ENCODE measurements around the gene SYNE2.

DNA sequence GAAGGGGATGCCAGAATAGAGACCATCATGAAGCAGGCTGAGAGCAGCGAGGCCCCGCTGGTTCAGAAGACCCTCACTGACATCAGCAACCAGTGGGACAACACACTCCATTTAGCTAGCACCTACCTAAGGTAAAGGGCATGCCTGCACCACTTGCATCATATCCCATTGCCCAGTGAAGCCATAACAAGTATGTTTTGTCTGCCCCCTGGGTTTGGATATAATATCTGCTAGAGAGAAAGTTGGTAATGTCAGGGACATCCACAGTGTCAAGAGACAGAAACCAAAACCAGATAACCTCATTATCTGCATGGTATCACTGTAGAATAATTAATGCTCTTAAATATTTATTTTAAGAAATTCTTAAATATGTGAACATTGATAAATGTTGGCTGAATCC lies 173.8 kb downstream of the SYNE2 start:
- TF ChIP-seq, protein P1, sequence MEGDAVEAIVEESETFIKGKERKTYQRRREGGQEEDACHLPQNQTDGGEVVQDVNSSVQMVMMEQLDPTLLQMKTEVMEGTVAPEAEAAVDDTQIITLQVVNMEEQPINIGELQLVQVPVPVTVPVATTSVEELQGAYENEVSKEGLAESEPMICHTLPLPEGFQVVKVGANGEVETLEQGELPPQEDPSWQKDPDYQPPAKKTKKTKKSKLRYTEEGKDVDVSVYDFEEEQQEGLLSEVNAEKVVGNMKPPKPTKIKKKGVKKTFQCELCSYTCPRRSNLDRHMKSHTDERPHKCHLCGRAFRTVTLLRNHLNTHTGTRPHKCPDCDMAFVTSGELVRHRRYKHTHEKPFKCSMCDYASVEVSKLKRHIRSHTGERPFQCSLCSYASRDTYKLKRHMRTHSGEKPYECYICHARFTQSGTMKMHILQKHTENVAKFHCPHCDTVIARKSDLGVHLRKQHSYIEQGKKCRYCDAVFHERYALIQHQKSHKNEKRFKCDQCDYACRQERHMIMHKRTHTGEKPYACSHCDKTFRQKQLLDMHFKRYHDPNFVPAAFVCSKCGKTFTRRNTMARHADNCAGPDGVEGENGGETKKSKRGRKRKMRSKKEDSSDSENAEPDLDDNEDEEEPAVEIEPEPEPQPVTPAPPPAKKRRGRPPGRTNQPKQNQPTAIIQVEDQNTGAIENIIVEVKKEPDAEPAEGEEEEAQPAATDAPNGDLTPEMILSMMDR (conservative IDR thresholded peaks at IDR 0.05 in 1 of 2, IDR thresholded peaks at IDR 0.05 in 1 of 2; ENCODE audit: low read depth in 1 of 2, low read length in 2 of 2) = no peak
- TF ChIP-seq EZH2 (IDR thresholded peaks at IDR 0.05; ENCODE audit: low read length, missing control alignments) = no peak

All from fibroblast of lung (primary cell).